Activated CD8-positive, alpha-beta memory T cell treated with anti-CD3 and anti-CD28 coated beads, Interleukin-2, amount 10 ng/mL, durations not matched to agents 7 days and 5 days (primary cell): ENCODE results near the gene SLTM. TPM values are rescaled to one million over a fixed set of nuclear protein-coding genes. Genes with fewer than 3 reads are reported as not detected.
A peak's percentile ranks its signal among the peaks of the same experiment; 100 is the strongest.
"Not testable (repeated sequence)": the region's sequence is repeated elsewhere in the genome, so short reads cannot be mapped to it uniquely, and the experiment has no call there.

Source experiments
- ATAC-seq: fragments of 150-1000 bp; cut with Tn5 transposase; one replicate; pipeline ENCODE4 v1.10.0; 2021; ENCODE audit warnings: moderate library complexity
- CTCF ChIA-PET: fragments of 350-600 bp; sonication (Branson Sonifier 250); formaldehyde crosslinking; loops from one replicate; lab custom pipeline; 2021; ENCODE audit warnings: antibody characterized with exemption; lab: Charles Lee
- DNase-seq: peaks from one replicate; pipeline ENCODE4 v3.0.0-alpha.2; 2020
- H3K27ac Mint-ChIP-seq: one replicate; pipeline ENCODE4 v1.8.0; 2021; ENCODE audit warnings: mild to moderate bottlenecking, mixed read lengths
- H3K27me3 Mint-ChIP-seq: one replicate; pipeline ENCODE4 v1.8.0; 2021; ENCODE audit warnings: mixed read lengths
- H3K36me3 Mint-ChIP-seq: one replicate; pipeline ENCODE4 v1.8.0; 2021; ENCODE audit warnings: mild to moderate bottlenecking, mixed read lengths
- H3K4me1 Mint-ChIP-seq: one replicate; pipeline ENCODE4 v1.8.0; 2021; ENCODE audit warnings: mixed read lengths
- H3K4me3 Mint-ChIP-seq: one replicate; pipeline ENCODE4 v1.8.0; 2021; ENCODE audit warnings: mild to moderate bottlenecking, moderate library complexity, mixed read lengths
- H3K9me3 Mint-ChIP-seq: one replicate; pipeline ENCODE4 v1.8.0; 2022; ENCODE audit warnings: low read depth, mixed read lengths
- total RNA-seq, 2 experiments: library from RNA; stranded (reverse); gene quantifications; one replicate each; pipeline ENCODE4 v1.2.3, GENCODE V29; 2021

The SLTM gene
- total RNA-seq, 2 experiments from 2014 or later = 128 to 132 TPM

- not testable (repeated sequence) for H3K27me3 Mint-ChIP-seq, H3K9me3 Mint-ChIP-seq, ATAC-seq, DNase-seq, H3K27ac Mint-ChIP-seq, H3K4me1 Mint-ChIP-seq, H3K4me3 Mint-ChIP-seq
- CTCF ChIA-PET = interaction anchor here (1.6 kb wide), 1 partner anchor 47 kb away, joined by 3 read pairs; no protein-coding TSS in a partner anchor
- peaks cover 76% of the 10 kb centered on the region for H3K36me3 Mint-ChIP-seq
Measured at GRCh38 chr15:58883926-58884325, 49.6 kb downstream of the SLTM start.

- CTCF ChIA-PET = interaction anchor here (1.1 to 1.6 kb wide), 2 partner anchors 20 to 49 kb away, joined by 3 read pairs; no protein-coding TSS in a partner anchor
- Mint-ChIP-seq H3K4me1 (no peaks in the 10 kb centered on the region), H3K36me3 (peaks cover 74% of the 10 kb centered on the region), H3K27me3 (no peaks in the 10 kb centered on the region), H3K9me3 (no peaks in the 10 kb centered on the region), H3K4me3 (no peak overlapping the region), H3K27ac (no peak overlapping the region)
- DNase-seq (no peak), ATAC-seq (no peak)
Measured at GRCh38 chr15:58882243-58882642, 51.2 kb downstream of the SLTM start.

GRCh38 chr15:58880320-58880719, 53.2 kb downstream of the SLTM start:
- Mint-ChIP-seq H3K27ac (no peak overlapping the region), H3K9me3 (no peaks in the 10 kb centered on the region), H3K4me1 (no peaks in the 10 kb centered on the region), H3K36me3 (peaks cover 70% of the 10 kb centered on the region), H3K4me3 (no peak overlapping the region), H3K27me3 (no peaks in the 10 kb centered on the region)
- DNase-seq (no peak), ATAC-seq (no peak)
- CTCF ChIA-PET = no interaction called here

- H3K27me3 Mint-ChIP-seq = no peaks in the 10 kb centered on the region
- H3K4me3 Mint-ChIP-seq = no peak overlapping the region
- peaks cover 57% of the 10 kb centered on the region for H3K36me3 Mint-ChIP-seq
- DNase-seq (no peak), ATAC-seq (no peak)
- CTCF ChIA-PET = interaction anchor here (0.7 to 1.7 kb wide), 2 partner anchors 15 to 39 kb away, joined by 3 to 4 read pairs; no protein-coding TSS in a partner anchor
- H3K4me1 Mint-ChIP-seq = no peaks in the 10 kb centered on the region
- no peaks in the 10 kb centered on the region for H3K9me3 Mint-ChIP-seq
- no peak overlapping the region for H3K27ac Mint-ChIP-seq
Measured at GRCh38 chr15:58877999-58878825, 55.3 kb downstream of the SLTM start.

- Mint-ChIP-seq H3K9me3 (no peaks in the 10 kb centered on the region), H3K27ac (no peak overlapping the region), H3K27me3 (no peaks in the 10 kb centered on the region), H3K36me3 (peaks cover 46% of the 10 kb centered on the region), H3K4me3 (no peak overlapping the region), H3K4me1 (no peaks in the 10 kb centered on the region)
- CTCF ChIA-PET = interaction anchor here (1.7 kb wide), 1 partner anchor 17 kb away, joined by 4 read pairs; no protein-coding TSS in a partner anchor
- DNase-seq = no peak
- ATAC-seq = no peak
Measured at GRCh38 chr15:58876306-58877106, 57.0 kb downstream of the SLTM start.

- CTCF ChIA-PET = no interaction called here
- ATAC-seq (no peak), DNase-seq (no peak)
- peaks cover 35% of the 10 kb centered on the region for H3K36me3 Mint-ChIP-seq
- H3K27ac Mint-ChIP-seq = no peak overlapping the region
- no peaks in the 10 kb centered on the region for H3K27me3 Mint-ChIP-seq
- no peaks in the 10 kb centered on the region for H3K9me3 Mint-ChIP-seq
- no peak overlapping the region for H3K4me3 Mint-ChIP-seq
- no peaks in the 10 kb centered on the region for H3K4me1 Mint-ChIP-seq
Measured at GRCh38 chr15:58875343-58875742, 58.1 kb downstream of the SLTM start.

- H3K27me3 Mint-ChIP-seq = no peaks in the 10 kb centered on the region
- ATAC-seq = no peak
- no peak overlapping the region for H3K4me3 Mint-ChIP-seq
- no peaks in the 10 kb centered on the region for H3K9me3 Mint-ChIP-seq
- CTCF ChIA-PET = no interaction called here
- H3K4me1 Mint-ChIP-seq = no peaks in the 10 kb centered on the region
- H3K36me3 Mint-ChIP-seq = peaks cover 16% of the 10 kb centered on the region
- DNase-seq = no peak
- H3K27ac Mint-ChIP-seq = no peak overlapping the region
Measured at GRCh38 chr15:58873267-58873666, 60.2 kb downstream of the SLTM start.

- Mint-ChIP-seq H3K9me3 (no peaks in the 10 kb centered on the region), H3K4me3 (no peak overlapping the region), H3K4me1 (peaks cover 5% of the 10 kb centered on the region), H3K36me3 (peaks cover 1% of the 10 kb centered on the region), H3K27me3 (no peaks in the 10 kb centered on the region), H3K27ac (no peak overlapping the region)
- ATAC-seq (no peak), DNase-seq (no peak)
- CTCF ChIA-PET = interaction anchor here (0.7 kb wide), 1 partner anchor 61 kb away, joined by 3 read pairs; no protein-coding TSS in a partner anchor
Measured at GRCh38 chr15:58870451-58870850, 63.0 kb downstream of the SLTM start.

- H3K36me3 Mint-ChIP-seq = no peaks in the 10 kb centered on the region
- ATAC-seq (no peak), DNase-seq (no peak)
- H3K9me3 Mint-ChIP-seq = no peaks in the 10 kb centered on the region
- peaks cover 15% of the 10 kb centered on the region for H3K4me1 Mint-ChIP-seq
- H3K27me3 Mint-ChIP-seq = peaks cover 6% of the 10 kb centered on the region
- H3K27ac Mint-ChIP-seq = no peak overlapping the region
- CTCF ChIA-PET = no interaction called here
- no peak overlapping the region for H3K4me3 Mint-ChIP-seq
Measured at GRCh38 chr15:58867926-58868325, 65.6 kb downstream of the SLTM start.

- Mint-ChIP-seq H3K27ac (peak overlapping the region; percentile 14), H3K4me3 (no peak overlapping the region), H3K4me1 (peaks cover 22% of the 10 kb centered on the region), H3K9me3 (no peaks in the 10 kb centered on the region), H3K27me3 (peaks cover 6% of the 10 kb centered on the region), H3K36me3 (no peaks in the 10 kb centered on the region)
- DNase-seq (no peak), ATAC-seq (no peak)
- CTCF ChIA-PET = interaction anchor here (0.9 to 2.3 kb wide), 3 partner anchors 10 to 638 kb away, joined by 3 to 6 read pairs (median 4); partner anchors contain the start of gene MINDY2
Measured at GRCh38 chr15:58865425-58865880, 68.0 kb downstream of the SLTM start.

- H3K4me1 Mint-ChIP-seq = peaks cover 22% of the 10 kb centered on the region
- no peaks in the 10 kb centered on the region for H3K36me3 Mint-ChIP-seq
- no peak overlapping the region for H3K27ac Mint-ChIP-seq
- H3K4me3 Mint-ChIP-seq = peak overlapping the region; percentile 8
- H3K27me3 Mint-ChIP-seq = peaks cover 6% of the 10 kb centered on the region
- DNase-seq (no peak), ATAC-seq (peak; percentile 43)
- CTCF ChIA-PET = interaction anchor here (0.6 to 2.3 kb wide), 4 partner anchors 9 to 637 kb away, joined by 3 to 6 read pairs (median 4); partner anchors contain the start of gene MINDY2
- H3K9me3 Mint-ChIP-seq = no peaks in the 10 kb centered on the region
Measured at GRCh38 chr15:58864602-58865424, 68.7 kb downstream of the SLTM start.

GRCh38 chr15:58862326-58862725, 71.2 kb downstream of the SLTM start:
- no peak overlapping the region for H3K27ac Mint-ChIP-seq
- H3K4me3 Mint-ChIP-seq = no peak overlapping the region
- CTCF ChIA-PET = interaction anchor here (1.1 kb wide), 1 partner anchor 644 kb away, joined by 3 read pairs; no protein-coding TSS in a partner anchor
- ATAC-seq = no peak
- no peak for DNase-seq
- peaks cover 22% of the 10 kb centered on the region for H3K4me1 Mint-ChIP-seq
- H3K36me3 Mint-ChIP-seq = no peaks in the 10 kb centered on the region
- H3K9me3 Mint-ChIP-seq = no peaks in the 10 kb centered on the region
- H3K27me3 Mint-ChIP-seq = peaks cover 6% of the 10 kb centered on the region
